HG02610 (cell line): ENCODE results near the gene DYRK1A.

Experiments used
- ATAC-seq: cut with Tn5 transposase; IDR thresholded peaks from one replicate; pipeline ENCODE4 v1.9.1; 2021; ENCODE audit warnings: mild to moderate bottlenecking, moderate library complexity; ENCODE audit not compliant: unreplicated experiment

The DYRK1A gene

DNA sequence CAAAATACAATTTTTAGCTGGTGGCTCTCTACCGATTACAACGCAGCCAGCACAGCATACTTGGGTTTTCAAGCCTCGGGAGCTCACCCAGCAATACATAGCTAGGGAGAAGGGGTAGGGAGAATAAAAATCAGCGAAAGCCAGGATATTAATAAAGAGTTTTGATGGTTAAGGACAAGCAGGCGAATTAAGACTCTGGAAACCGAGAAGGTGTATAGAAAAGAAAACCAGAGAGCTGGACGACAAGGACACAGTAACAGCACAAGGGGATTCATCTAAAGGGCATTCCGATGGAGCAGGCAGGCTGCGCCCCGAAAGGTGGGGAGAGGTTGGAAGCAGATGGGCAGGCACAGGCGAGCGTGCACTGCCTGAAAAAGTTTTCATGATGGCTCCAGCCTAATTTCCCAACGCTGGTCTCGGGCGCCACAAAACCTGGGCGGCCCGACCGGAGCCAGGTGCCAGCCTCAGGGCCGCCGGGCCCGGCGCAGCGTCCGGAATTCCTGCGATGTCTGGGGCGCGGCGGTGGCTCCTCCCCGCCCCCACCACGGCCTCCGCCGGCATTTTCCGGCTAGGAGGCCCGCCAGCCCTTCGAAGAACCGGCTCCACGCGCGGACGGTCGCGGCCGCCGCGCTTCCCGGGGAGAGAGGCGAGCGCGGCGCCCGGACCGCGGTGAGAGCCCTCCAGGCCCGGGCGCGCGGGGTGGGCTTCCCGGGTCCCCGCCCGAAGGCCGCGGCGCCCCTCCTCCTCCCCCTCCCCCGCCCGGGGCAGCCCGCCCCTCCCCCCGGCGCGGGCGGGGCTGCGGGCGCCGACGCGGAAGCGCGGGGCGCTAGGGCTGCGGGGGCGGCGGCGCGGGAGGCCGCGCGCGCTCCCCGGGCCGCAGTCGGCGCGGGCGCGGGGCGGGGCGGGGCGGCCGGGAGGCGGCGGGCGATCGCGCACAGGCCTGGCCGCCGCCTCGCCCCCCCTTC is 774 bp upstream of the DYRK1A start:
- ATAC-seq: peak; percentile 29

DNA sequence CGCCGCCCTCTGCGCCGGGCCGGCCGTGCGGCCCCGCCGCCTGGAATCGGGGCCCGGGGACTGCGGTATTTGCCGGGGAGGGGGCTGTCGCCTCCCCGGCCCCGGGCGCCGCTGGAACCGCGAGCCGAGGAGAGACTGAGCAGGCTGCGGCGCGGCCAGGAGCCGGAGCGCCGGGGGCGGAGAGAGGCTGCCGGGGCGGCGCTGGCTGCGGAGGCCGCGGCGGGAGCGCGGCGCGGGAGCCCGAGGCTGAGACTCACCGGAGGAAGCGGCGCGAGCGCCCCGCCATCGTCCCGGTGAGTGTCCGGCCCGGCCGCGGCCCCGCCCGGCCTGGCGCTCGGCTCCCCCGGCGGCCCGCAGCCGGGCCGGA is 746 bp downstream of the DYRK1A start:
- no peak for ATAC-seq

DNA sequence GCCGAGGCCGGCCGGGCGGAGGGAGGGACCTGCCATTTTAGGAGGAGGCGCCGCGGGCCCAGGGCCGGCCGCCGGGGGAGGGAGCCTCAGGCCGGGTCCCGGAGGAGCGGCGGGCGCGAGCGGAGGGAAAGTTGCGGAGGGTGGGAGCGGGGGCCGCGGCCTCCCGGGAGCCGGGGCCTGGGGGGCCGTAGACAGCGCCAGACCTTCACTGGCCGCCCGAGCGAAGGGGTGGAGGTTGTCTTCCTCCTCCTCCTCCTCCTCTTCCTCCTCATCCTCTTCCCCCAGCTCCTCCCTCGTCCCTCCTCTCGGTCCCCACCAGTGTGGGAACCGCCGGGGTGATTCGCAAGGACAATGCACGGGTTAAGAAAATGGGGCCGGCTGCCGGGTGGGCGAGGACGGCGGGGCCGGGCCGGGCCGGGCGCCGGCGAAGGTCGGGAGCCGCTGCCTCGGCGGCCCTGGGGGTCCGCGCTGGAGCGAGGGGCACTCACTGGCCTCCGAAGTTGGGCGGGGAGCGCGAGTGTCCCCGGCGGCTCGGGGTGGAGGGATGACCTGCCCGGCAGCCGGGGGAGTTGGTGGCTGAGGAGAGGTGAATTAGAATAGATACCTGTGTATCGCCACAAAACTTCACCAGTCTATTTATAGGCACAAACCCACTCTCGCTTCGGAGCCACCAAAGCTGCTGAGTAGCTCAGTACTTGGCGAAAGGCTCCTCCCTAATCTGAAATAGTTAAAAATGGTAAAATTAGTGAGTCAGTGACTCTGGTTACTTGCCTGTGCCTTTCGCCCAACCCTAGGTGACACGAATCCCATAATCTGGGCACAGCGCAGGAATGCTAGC is 1.3 kb downstream of the DYRK1A start:
- no peak for ATAC-seq

DNA sequence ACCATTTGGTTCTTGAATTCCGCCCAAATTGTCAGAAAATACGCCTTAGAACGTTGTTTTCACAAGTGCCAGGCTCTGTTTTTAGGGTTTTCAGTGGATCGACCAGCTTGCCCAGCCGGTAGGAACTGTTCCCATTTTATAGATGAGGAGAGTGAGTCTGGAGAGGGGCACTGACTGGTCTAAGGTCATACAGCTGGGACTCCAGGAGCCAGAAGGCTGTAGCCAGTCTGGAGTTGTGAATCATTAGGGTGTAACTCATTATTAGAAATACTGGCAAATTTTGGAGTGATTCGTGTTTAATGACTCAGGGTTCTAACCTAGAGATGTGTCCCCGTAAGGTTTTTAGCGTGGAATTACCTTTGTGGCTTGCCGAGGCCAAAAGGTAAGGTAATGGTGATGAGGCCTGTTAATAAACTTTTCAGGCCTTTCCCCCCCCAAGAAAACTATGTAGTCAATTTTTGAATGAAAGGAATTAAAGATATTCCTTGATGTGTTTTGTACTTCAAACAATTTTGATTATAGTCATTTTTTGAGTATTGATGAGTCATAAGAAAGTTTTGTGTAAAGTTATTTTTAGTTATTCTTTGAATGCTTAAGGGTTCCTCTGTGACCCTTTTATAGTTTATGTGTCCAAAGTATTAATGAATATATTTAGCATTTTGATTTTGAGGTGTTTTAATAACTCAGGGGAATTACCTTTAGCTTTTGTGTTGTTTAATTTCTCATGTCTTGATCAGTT is 2.1 kb downstream of the DYRK1A start:
- ATAC-seq: no peak

DNA sequence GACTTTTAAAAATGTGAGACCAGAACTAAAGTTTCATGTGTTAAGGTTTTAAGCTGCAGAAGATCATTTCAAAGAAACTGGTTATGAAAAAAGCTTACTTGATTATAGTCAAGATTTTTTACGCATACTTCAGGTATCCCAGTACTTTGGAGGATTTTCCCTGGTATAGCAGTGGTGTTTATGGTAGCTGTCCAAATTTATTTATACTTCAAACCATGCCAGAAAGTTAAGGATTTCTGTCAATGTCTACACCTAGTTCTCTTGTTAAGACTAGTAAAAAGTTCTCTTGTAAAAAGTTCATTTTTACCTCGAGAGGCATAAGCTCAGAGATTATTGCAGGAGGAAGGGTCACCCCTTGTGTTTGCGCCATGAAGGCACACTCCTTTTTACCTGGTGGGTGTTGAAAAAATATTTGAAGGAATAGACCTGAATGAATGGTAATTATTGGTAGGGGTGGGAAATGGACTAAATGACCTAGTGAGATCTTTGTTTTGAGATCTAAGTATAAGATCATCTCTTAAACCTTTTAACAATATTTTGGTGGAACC is 2.8 kb downstream of the DYRK1A start:
- no peak for ATAC-seq

DNA sequence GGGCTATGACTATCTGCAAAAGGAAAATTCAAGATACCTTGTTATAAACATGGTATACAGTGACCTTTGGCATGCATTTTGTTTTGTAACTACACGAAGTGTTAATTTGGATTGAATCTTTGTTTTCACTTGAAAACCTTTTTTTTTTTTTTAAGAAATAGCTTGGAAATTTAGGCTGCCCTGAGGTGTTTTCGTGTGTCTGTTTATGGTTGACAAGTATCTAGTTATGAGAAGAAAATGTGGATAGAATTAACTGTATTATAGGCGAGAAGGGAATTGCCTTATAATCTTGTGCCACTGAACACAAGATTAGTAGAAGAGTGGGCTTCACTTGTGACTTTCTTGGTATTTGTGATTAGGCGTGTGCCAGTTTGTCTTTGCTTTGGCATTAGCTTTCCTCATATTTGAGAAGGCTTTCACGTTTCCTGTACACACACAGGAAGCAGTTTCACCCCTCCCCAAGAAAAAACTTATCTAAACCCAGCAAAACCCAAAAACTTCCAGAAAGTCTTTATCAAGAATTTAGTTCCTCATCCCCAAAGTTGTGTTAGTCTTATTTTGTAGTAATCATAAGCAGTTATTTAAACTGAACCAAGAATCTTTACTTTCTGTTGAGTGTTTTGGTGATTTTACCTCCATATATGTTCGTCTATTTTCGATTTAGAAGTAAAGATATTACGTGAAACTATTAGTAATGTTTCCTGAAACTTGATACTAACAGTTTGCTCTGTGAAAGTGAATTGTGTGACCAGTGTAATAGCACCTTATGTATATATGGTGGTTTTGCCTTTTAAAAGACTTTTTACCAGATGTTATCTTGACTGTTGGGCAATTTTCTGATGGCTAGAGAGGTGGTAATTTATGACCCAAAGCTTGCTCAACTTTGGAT is 3.8 kb downstream of the DYRK1A start:
- peak; percentile 23 for ATAC-seq

DNA sequence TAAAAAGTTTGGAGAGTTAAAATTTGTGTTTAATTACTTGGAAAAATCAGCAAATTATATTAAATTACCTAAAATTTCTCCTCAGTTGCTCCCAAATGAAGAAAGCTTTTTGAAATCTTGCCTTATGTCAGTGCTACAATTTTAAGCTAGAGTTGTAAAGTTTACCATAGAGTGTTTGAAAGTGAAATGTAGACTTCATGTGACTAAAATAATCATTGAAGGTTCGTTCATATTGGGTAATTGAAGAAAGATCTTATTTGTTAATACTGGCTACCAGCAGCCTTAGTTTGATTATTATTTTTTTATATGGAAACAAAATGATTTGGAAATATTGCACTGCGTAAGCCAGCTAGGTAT is 4.4 kb downstream of the DYRK1A start:
- ATAC-seq: no peak

DNA sequence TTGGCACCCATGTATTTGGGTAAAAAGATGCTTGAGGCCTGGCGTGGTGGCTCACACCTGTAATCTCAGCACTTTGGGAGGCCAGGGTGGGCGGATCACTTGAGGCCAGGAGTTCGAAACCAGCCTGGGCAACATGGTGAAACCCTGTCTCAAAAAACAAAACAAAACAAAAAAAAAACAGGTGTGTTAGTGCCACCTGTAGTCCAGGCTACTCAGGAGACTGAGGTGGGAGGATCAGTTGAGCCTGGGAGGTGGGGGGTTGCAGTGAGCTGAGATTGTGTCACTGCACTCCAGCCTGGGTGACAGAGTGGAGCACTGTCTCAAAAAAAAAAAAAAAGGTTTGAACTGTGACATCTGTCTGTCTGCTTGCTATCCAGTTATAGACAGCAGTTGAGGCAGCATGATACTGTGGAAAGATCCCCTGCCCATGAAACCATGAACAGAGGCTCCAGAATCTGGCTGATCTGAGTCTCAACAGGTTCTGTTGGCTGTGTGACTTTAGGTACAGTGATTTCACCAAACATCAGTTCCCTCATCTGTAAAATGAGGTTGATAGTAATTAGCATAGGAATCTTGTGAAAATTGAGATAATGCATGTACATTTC is 5.7 kb downstream of the DYRK1A start:
- ATAC-seq: no peak

DNA sequence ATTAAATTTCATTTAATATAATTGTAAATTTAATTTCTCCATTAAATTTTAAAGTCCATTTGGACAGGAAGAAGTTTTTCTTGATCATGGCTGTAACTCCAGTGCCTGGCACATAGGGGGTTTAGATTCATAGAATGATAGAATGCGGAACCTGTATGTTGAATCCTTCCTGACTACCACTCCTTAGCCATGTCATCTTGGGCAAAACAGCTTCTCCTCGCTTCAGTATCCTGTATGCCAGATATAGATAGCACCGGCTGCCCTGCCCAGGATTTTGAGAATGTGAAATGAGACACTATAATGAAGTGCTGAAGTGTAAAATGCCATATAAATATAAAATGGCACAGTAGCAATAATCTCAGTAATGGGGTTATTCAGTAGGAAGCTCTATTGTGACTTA is 6.4 kb downstream of the DYRK1A start:
- no peak for ATAC-seq

DNA sequence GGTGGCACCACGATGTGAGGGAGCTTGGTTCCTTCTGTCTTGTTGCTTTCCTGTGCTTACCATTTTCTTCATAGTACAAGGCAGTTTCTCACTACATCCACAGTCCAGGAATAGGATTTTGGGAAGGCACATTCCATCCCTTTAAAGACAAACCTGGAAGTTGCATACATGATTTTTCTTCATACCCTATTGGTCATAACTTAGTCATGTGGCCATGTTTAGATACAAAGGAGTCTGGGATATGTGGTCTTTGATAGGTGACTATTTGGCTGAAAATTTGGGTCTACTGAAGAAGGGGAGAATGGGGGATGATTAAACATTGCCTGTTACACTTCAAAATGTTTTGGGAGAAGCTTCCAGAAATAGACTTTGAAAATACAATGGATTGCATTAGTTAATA is 7.0 kb downstream of the DYRK1A start:
- no peak for ATAC-seq

DNA sequence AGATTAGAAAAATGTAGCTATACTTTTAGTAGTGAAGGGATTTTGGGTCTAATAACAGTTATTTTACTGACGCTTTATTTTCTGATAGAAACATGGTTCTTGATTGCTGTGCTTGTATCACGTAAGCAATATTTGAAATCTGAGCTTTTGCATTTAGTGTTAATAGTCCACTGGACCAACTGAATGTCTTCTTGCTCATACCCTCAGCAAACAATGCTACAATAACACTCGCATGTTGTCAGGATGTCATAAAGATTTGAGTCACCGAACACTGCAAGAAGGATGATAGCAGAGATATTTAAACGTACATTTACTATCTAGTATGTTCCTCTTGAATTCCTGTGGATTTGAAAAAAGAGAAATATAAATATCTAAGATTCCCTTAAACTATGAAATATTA is 7.5 kb downstream of the DYRK1A start:
- no peak for ATAC-seq

DNA sequence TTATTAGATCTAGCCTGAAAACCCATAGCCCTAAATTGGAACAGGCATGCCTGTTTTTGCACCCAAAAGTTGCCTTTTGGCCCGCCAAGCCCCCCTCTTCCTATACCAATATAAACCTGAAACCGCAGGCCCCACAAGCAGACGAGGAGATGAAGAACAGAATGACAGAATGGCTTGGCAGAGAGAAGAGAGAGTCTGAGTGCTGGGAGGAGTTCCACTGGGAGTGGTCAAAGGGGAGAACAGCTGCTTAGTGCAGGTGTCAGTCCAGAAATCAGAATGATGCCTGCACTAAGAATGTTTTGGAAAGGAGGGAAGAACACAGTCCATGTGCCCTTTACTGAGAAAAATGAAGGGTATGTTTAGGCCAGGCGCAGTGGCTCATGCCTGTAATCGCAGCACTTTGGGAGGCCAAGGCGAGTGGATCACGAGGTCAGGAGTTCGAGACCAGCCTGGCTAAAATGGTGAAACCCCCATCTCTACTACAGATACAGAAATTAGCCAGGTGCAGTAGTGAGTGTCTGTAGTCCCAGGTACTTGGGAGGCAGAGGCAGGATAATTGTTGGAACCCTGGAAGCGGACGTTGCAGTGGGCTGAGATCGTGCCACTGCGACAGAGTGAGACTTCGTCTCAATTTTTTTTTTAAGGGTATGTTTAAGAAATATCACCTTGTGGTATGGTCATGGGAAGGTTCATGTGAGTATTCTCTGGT is 9.4 kb downstream of the DYRK1A start:
- ATAC-seq: no peak

DNA sequence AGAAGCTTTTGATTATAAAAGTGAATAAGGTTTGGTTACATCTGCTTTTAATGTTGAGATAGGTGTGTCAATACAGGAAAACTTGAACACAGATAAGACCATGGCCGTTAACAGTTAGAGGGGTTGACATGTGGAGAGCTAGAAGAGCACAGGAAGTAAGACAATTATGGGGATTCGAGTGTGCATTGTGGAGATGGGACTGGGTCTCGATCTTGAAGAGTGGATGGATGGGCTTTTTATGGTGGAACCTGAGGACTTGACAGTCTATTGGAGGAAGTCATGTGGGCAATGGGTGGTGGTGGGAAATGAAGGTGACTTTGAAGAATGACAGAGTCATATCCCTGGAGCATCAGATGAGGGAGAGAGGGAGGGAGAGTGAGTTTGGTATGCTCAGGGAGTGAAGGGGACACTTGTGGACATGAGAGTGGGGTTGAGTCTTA is 12.1 kb downstream of the DYRK1A start:
- ATAC-seq: no peak

DNA sequence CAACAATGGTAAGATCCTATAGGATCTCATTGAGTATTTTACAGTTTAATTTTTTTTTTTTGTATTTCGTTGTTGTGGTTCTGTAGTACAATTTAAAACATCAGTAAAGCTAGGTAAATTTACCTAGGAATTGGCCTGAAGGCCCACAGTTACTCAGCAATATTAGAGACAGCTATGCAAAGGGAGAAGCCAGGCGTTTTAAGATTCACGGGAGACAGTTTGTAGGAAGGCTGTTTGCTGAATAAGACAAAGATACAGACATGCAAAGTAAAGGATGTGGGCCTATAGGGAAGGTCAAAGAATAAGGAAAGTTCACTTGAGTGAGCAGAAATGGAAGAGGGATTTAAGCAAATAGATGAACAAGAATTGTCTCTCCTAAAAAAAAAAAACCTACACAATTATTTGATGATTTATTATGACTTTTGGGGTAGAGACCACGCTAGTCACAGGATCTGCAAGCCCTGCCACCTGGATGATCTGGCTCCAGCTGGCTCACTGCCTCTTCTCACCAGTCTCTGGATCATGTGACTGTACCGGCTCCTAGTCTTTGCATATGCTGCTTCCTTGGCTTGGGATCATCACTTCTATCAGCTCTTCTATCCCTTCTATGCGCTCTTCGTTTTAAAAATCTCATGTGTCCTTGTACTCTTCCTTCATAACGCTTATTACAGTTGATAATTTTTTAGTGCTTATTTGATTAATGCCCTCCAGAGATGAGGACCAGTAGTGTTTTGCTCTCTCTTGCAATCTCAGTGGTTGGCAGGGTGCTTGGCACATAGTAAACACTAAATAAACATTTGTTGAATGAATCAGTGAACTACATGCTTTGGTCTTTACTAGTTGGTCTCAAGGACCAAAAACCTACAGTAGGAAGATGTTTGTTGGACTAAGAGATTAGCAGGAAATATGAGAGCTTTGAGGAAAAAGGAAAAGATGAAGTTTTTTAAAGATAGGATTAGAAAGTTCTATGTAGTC is 14.1 kb downstream of the DYRK1A start:
- ATAC-seq: no peak

DNA sequence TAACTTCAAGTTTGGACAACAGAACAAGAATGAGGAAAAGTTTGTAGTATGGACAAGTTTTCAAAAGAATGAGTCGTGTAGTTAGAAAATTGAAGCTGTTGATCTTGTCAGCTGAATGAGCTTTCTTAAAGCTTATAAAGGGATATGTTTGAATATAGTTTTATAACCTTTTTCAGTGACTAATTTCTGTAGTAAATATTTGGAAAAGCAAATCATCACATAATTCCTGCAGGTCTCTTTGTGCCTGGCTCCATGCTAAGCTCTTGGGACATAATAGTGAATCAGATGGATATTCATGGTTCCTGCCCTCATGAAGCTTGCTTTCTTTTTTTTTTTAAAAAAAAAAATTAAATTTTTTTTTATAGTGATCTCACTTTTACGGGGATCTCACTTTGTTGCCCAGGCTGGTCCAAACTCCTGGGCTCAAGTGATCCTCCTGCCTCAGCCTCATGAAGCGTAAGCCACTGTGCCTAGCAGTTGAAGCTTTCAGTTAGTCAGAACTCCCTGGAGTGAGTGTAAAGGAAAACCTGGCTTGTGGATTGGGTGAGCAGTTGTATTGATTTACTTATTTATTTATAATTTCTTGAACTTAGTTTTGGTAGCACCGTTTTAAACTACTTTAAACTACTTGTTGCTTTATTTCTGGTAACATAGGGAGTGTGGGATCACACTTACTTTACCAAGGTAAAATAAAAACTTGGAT is 15.5 kb downstream of the DYRK1A start:
- ATAC-seq: no peak

DNA sequence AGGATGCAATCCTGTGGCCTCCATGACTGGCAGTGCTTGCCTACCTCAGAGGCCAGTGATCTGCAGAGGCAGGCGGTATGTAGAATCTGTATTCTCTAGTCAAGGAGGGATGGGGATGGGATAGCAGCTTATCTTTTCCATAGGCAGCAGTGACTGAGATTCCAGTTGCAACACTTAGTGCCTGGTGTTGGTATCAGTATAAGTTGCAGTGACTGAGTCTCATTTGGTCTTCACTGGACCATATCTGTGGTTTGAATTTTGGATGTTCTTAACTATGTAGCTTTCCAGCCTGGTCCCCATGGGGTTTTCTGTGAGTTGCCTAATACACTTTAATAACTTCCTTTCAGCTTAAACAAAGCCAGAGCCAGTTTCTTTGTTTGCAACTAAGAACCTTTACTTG is 16.5 kb downstream of the DYRK1A start:
- no peak for ATAC-seq

DNA sequence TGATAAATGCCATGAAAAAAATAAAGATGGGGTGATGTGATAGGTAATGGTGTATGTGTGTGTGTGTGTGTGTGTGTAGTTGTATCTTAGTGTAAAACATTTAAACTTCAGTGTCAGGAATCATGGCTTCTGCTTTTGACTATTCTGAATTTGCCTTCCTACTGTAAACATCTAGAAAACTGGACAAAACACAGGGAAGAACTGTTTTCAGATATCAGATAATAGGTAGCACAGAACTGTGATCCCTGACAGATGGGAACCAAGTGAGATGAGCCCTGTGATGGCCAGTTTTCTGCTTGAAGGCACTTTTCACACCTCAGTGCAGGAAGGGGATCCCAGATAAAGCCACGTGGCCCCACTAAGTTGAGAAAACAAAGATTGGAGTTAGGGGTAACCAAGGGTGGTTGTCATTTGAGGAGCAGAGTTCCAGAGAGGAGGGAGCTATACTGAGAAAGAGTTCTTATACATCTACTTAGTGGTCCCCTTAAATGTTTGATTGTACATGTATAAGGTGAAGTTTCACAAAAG is 17.3 kb downstream of the DYRK1A start:
- no peak for ATAC-seq
